D721Med (cell line): Measurements from ENCODE around the gene ARHGAP26.

Source experiments
- DNase-seq: peaks from one replicate; pipeline ENCODE4 v3.0.0; 2011; ENCODE audit warnings: low spot score; ENCODE audit not compliant: insufficient read length
- FAIRE-seq: peaks from 2 replicates; lab custom pipeline; 2011; peaks lifted over from hg19 to GRCh38; lab: Jason Lieb, UNC
- TF ChIP-seq, protein P1 (sequence below): IDR thresholded peaks from 2 replicates; pipeline ENCODE4 v1.5.1; 2012; ENCODE audit warnings: mild to moderate bottlenecking, control low read depth; ENCODE audit not compliant: insufficient read depth; ENCODE audit errors: missing control alignments

ARHGAP26 gene

DNA sequence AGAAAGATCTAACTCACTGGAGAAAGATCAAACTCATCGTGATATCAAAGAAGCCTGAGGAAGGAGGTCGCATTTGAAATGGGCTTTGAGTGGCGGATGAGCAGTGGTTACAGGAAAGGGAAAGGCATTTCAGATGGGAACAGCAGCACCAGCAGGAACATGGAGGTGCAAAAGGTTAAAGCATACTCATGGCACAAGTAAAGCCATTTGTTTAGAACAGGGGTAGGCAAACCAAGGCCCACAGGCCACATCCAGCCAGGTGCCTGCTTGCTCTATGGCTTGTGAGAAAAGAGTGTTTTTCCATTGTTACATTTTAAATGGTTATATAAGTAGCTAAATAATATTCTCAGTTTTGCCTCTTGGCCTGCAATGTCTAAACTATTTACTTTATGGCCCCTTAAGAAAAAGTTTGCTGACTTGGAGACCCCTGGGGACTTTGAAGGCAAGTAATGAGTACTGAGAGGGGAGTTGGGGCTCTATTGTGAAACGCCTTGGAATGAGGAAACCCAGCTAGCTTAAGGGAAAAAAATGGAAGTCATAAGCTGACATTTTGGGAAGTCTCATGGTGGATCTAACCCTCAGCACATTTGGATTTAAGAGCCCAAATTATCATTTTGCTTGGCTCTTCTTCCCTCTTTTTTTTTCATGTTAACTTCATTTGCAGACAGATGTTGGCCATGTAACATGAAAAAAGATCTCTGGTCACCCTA lies 422.2 kb downstream of the ARHGAP26 start:
- DNase-seq (no peak), FAIRE-seq (no peak)
- TF ChIP-seq, protein P1, sequence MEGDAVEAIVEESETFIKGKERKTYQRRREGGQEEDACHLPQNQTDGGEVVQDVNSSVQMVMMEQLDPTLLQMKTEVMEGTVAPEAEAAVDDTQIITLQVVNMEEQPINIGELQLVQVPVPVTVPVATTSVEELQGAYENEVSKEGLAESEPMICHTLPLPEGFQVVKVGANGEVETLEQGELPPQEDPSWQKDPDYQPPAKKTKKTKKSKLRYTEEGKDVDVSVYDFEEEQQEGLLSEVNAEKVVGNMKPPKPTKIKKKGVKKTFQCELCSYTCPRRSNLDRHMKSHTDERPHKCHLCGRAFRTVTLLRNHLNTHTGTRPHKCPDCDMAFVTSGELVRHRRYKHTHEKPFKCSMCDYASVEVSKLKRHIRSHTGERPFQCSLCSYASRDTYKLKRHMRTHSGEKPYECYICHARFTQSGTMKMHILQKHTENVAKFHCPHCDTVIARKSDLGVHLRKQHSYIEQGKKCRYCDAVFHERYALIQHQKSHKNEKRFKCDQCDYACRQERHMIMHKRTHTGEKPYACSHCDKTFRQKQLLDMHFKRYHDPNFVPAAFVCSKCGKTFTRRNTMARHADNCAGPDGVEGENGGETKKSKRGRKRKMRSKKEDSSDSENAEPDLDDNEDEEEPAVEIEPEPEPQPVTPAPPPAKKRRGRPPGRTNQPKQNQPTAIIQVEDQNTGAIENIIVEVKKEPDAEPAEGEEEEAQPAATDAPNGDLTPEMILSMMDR = no peak

DNA sequence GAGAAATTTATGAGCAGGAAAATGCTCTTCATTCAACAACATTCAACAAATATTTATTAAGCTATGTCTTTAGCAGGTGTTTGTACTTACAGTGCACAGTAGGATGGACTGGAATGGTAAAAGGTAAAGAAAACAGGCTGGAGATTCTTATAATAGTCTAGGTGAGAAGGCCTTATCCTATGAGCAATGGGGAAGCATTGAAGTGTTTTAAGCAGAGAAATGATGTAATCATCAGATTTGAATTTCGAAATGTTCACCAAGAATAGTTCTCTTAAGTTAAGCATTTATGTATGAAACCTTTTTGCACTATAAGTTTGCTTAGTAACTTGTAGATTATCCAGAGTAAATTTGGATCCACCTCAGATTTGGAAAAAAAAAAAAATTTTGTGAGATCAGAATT lies 424.0 kb downstream of the ARHGAP26 start:
- DNase-seq = no peak
- FAIRE-seq = no peak
- TF ChIP-seq, protein P1 = no peak

DNA sequence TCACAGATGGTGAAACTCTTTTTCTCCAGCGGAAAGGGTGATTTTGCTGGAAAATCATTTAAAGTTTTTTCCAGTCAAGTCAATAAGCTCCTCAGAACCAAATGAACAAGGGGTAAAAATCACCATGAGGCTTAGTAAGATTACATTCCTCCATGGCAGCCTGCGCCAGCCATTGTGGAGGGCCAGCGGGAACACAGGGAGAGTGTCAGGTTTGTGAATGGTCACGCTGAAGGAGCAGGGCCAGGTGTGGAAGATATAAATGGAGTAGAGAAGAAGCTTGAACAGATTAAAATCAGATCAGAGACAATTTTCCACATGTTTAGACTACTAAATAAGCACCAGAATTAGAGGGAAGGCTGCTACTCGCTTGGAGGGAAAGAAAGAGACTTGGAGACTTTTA lies 424.5 kb downstream of the ARHGAP26 start:
- no peak for FAIRE-seq
- DNase-seq = no peak
- TF ChIP-seq, protein P1 = no peak

DNA sequence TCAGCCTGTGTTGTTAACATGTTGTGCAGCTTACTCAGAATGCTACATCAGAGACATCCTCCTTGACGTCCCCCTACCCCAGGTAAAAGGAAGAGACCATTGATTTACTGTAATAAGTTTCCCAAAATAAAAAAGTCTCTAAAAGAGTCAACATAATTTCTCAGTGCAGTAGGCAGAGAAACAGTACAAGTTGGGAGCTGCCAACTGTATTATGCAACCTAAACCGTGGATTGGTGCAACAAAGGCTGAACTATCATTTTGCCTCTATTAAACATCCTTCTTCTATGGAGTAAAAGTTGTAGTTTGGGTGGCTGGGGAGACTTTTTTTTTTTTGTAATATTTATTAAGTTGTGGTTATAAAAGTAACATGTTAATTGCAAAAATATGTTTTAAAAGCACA lies 425.3 kb downstream of the ARHGAP26 start:
- TF ChIP-seq, protein P1 = no peak
- DNase-seq = no peak
- FAIRE-seq = no peak

DNA sequence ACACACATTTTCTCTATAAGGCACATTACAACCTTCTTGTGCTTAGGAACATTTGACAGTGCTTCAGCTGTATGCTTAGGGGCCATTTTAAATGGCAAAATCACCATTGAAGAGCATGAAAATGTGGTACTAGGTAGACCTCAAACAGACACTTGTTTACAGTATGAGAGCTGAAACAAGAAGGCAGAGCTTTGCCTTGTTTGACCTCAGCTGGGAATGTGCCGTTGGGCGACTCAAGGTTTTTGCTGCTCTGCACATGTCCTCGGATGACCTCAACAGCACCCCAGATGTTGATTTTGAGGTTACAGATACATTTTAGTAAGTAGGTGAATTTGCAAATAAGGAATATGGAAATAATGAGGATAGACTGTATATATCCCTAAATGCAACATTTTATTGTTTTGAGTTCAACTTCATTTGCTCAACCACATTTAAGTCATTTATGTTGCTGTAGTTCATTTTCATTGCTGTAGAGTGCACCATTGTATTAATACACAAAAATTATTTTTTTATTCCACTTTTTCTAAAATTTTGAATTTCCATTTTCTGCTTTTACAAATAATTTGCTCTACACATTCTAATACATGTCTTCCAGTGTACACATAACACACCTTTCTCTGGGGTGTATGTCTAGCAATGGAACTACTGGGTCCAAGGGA lies 426.6 kb downstream of the ARHGAP26 start:
- FAIRE-seq = no peak
- TF ChIP-seq, protein P1 = no peak
- DNase-seq = no peak

DNA sequence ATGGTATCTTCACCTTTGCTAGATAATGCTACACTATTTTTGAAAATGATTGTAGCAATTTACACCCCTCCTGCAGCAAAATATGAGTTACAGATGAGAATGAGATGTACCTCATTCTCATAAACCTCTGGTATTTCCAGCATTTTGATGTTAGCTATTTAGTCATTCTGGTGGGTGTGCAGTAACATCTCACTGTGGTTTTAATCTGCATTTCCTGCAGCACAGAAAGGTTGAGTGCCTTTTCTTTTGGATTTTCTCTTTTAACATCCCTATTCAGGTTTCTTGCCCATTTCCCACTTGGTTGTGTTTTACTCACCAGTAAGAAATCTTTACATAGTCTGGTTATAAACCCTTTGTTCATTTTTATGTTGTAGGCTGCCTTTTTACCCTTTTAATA lies 427.1 kb downstream of the ARHGAP26 start:
- DNase-seq (no peak), FAIRE-seq (no peak)
- TF ChIP-seq, protein P1 = no peak

DNA sequence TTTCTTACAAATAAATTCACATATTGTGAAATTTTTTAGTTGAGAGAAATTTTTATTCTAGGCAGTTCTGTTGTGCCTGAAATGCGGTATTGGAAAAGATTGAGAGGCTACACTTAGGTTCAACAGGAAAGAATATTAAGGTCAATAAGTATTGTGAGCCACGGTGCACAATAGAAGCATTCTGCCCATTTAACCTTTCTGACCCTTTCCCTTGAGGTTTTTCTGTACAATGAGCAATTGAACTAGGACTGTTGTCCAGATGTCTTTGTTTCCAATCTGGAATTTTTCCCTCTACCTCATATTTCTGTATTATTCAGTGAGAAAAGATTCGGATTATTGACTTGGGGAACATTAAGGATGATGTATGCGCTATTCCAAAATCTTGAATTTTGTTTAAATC lies 428.2 kb downstream of the ARHGAP26 start:
- no peak for DNase-seq
- no peak for FAIRE-seq
- TF ChIP-seq, protein P1 = no peak
